ENCODE results near the gene DMGDH.

Gene DMGDH

GRCh38 chr5:78959767-78960166, 109.7 kb downstream of the DMGDH start:
- DNase-seq (ENCODE audit: extremely low read depth, insufficient read length), result no peak
- H3K27me3 ChIP-seq (replicated peaks; ENCODE audit: control insufficient read depth, insufficient read depth, low read length), result no peaks in the 10 kb centered on the region
- no peak for TF ChIP-seq CTCF (IDR thresholded peaks at IDR 0.05; ENCODE audit: insufficient read depth, low read length, poor library complexity, severe bottlenecking)
- H3K36me3 ChIP-seq (ENCODE audit: control insufficient read depth, insufficient read depth, low read length), result no peaks in the 10 kb centered on the region; the same call in 1 of the 2 replicates
- H3K4me3 ChIP-seq (replicated peaks; ENCODE audit: low read depth, low read length), result no peak overlapping the region

GRCh38 chr5:78958672-78959445, 110.6 kb downstream of the DMGDH start:
- no peak for DNase-seq (ENCODE audit: extremely low read depth, insufficient read length)
- no peaks in the 10 kb centered on the region for H3K27me3 ChIP-seq (replicated peaks; ENCODE audit: control insufficient read depth, insufficient read depth, low read length)
- TF ChIP-seq CTCF (IDR thresholded peaks at IDR 0.05; ENCODE audit: insufficient read depth, low read length, poor library complexity, severe bottlenecking), result no peak
- no peak overlapping the region for H3K4me3 ChIP-seq (replicated peaks; ENCODE audit: low read depth, low read length)
- H3K36me3 ChIP-seq (ENCODE audit: control insufficient read depth, insufficient read depth, low read length), result no peaks in the 10 kb centered on the region; the same call in 1 of the 2 replicates

- no peak for TF ChIP-seq CTCF (IDR thresholded peaks at IDR 0.05; ENCODE audit: insufficient read depth, low read length, poor library complexity, severe bottlenecking)
- no peaks in the 10 kb centered on the region for H3K27me3 ChIP-seq (replicated peaks; ENCODE audit: control insufficient read depth, insufficient read depth, low read length)
- DNase-seq (ENCODE audit: extremely low read depth, insufficient read length), result no peak
- H3K36me3 ChIP-seq (ENCODE audit: control insufficient read depth, insufficient read depth, low read length), result no peaks in the 10 kb centered on the region; the same call in 1 of the 2 replicates
- H3K4me3 ChIP-seq (replicated peaks; ENCODE audit: low read depth, low read length), result no peak overlapping the region
Measured at GRCh38 chr5:78956901-78957300, 112.6 kb downstream of the DMGDH start.

GRCh38 chr5:78953092-78953800, 116.2 kb downstream of the DMGDH start:
- Histone ChIP-seq H3K27me3 (replicated peaks; ENCODE audit: control insufficient read depth, insufficient read depth, low read length) (no peaks in the 10 kb centered on the region), H3K36me3 (ENCODE audit: control insufficient read depth, insufficient read depth, low read length) (no peaks in the 10 kb centered on the region; the same call in 1 of the 2 replicates), H3K4me3 (replicated peaks; ENCODE audit: low read depth, low read length) (no peak overlapping the region)
- no peak for DNase-seq (ENCODE audit: extremely low read depth, insufficient read length)
- TF ChIP-seq CTCF (IDR thresholded peaks at IDR 0.05; ENCODE audit: insufficient read depth, low read length, poor library complexity, severe bottlenecking), result no peak
